ENCODE measurements around the gene COL26A1.

The COL26A1 gene

DNA sequence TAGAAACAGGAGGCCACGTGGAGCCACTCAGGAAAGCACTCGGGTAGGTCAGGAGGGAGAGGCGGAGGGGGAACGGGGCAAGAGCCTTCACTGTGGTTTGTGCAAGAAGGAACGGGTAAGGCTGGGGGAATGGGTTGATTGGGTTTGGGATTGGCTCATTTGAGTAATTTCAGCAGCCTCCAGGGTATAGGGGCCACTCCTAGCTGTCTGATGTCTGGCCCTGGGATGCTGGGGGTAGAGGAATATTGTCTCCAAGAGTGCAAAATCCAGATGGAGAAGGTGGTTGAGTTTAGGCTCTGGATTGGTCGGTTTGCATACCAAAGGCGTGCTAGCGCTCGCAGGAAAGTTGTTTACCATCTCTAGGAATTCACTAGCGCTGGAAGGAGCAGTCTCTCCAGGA is 219.2 kb downstream of the COL26A1 start:
- TF ChIP-seq CTCF (IDR thresholded peaks at IDR 0.05) = no peak
- H3K27me3 ChIP-seq = peaks cover 0 to 5% of the 10 kb centered on the region in 2 donors
- H3K4me3 ChIP-seq = no peak overlapping the region
- no peaks in the 10 kb centered on the region for H3K4me1 ChIP-seq
- H3K27ac ChIP-seq = no peak overlapping the region
- H3K36me3 ChIP-seq = no peaks in the 10 kb centered on the region
- intact Hi-C loops (cut with DNase I; ENCODE audit: low total_unique reads) = loop anchor here (5.0 kb wide), 1 partner anchor 630 kb away; no protein-coding TSS in a partner anchor
- no peak for DNase-seq
- H3K9me3 ChIP-seq = peaks cover 0 to 13% (median 8%) of the 10 kb centered on the region in 3 donors

- H3K9me3 ChIP-seq = peaks cover 0 to 13% (median 8%) of the 10 kb centered on the region in 3 donors
- DNase-seq = no peak
- no peaks in the 10 kb centered on the region for H3K36me3 ChIP-seq
- H3K4me3 ChIP-seq = no peak overlapping the region
- TF ChIP-seq CTCF (IDR thresholded peaks at IDR 0.05) = no peak
- H3K27ac ChIP-seq = no peak overlapping the region
- intact Hi-C loops (cut with DNase I; ENCODE audit: low total_unique reads) = loop anchor here (5.0 kb wide), 1 partner anchor 629 kb away; no protein-coding TSS in a partner anchor
- peaks cover 0 to 5% of the 10 kb centered on the region in 2 donors for H3K27me3 ChIP-seq
- H3K4me1 ChIP-seq = no peaks in the 10 kb centered on the region
Observed at GRCh38 chr7:101582971-101583370, 220.3 kb downstream of the COL26A1 start.

DNA sequence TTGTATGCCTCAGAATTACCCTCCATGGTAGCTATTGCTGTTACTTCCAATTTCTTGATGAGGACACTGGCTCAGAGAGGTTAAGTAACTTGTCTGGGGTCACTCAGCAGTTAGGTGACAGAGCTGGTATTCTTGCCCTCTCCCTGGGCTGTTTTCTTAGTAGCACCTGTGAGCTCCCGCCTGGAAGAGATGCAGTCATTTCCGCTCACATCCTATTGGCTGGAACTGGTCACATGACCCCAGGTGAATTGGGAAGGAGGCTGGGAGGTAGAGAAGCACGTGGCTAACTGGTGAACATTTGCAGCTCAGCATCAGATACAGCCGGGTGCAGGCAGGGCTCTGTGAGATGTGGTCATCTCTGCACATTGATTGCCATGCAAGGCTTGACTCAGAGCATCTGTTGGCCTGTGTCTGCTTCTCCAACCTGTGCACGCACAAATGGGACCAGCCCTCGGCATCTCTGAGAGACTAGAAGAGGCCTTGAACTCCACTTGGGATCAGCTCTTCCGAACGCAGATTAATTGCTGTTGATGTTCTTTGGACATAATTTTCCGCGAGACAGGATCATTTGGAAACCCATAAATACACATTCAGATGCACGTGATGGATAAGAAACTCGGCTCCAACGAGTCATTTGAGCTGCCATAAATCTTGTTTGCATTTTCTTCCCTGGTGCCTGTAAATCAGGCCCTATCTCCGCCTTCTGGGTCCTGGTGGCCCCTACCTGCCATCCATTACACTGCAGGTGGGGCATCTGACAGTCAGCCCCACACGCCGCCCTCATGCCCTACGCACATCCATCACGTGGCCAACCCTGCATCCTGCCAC is 223.6 kb downstream of the COL26A1 start:
- DNase-seq = no peak

DNA sequence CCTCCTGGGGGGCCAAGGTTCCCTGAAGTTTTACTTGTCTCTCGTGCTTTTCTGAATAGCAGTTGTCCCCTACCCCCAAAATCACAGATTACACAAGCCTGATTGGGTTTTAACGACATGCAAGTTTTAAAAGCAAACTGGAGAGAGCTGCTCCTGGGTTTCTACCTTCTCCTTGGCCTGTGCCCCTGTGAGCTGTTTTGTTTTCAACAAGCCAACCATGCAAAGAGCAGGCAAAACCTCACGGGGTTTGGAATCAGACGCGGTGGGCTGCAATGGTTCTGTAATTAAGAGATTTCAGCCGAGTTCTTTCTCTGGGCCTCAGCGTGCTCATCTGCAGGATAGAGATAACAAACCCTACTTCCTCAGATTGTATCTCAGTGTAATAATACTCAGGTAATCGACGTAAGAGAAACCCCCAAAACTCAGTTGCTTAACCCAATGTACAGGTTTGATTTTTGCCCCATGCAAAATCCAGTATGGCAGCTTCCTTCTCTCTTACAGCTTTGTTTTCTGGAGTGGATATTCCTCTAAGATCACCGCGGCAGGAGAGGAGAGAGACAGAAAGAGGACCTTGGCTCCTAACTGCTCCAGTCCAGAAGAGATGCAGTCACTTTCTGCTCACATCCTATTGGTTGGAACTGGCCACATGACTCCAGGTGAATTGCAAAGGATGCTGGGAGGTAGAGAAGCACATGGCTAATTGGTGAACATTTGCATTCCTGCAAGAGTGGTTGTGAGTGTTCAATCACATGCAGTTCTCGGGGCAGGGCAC is 224.4 kb downstream of the COL26A1 start:
- no peaks in the 10 kb centered on the region for H3K27me3 ChIP-seq
- H3K36me3 ChIP-seq = no peaks in the 10 kb centered on the region
- DNase-seq = no peak
- intact Hi-C loops (cut with DNase I; ENCODE audit: low total_unique reads) = no loop called here
- no peaks in the 10 kb centered on the region for H3K4me1 ChIP-seq
- H3K9me3 ChIP-seq = peaks cover 0 to 13% (median 8%) of the 10 kb centered on the region in 3 donors
- no peak for TF ChIP-seq CTCF (IDR thresholded peaks at IDR 0.05)
- no peak overlapping the region for H3K27ac ChIP-seq
- no peak overlapping the region for H3K4me3 ChIP-seq

More for the DNA sequence above, 223.6 kb downstream of the COL26A1 start:
- H3K4me3 ChIP-seq = no peak overlapping the region
- intact Hi-C loops (cut with DNase I; ENCODE audit: low total_unique reads) = no loop called here
- H3K36me3 ChIP-seq = no peaks in the 10 kb centered on the region
- no peaks in the 10 kb centered on the region for H3K4me1 ChIP-seq
- H3K27ac ChIP-seq = no peak overlapping the region
- peaks cover 0 to 2% of the 10 kb centered on the region in 2 donors for H3K27me3 ChIP-seq
- H3K9me3 ChIP-seq = peaks cover 0 to 13% (median 8%) of the 10 kb centered on the region in 3 donors
- TF ChIP-seq CTCF (IDR thresholded peaks at IDR 0.05) = no peak

DNA sequence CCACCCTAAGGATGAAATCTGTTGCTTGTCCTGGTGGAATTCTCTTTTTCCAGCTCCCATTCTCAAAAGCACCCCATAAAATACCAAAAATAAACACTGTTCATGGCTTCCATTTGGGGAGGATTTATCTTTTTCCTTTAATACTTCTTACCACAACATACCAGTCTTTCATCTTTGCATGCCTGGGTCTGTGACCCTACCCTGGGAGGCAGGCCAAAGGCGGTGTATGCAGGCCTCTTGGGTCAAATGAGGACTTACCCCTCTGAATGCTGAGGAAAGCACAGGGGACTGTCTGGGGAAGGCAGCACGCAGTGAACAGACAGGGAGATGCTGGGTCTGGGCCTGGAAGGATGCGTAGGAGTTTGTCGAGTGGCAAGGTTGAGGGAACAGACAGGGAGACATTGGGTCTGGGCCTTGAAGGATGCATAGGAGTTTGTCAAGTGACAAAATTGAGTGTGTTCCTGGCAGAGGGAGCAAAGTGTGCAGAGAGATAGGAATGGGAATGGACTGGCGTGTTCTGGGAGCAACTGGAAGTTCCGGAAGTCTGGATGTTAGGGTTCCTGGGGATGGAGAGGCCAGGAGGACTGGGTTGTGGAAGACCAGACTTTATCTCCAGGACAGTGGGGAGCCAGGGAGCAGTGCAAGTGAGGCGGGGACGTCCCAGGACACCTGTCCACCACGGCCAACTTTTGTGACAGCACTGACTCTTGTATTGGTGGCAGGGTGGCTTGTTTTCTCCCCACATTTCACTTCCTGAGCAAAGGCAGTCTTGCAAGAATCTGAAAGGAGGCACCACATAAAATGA is 225.7 kb downstream of the COL26A1 start:
- intact Hi-C loops (cut with DNase I; ENCODE audit: low total_unique reads) = no loop called here
- no peak for TF ChIP-seq CTCF (IDR thresholded peaks at IDR 0.05)
- peaks cover 0 to 6% (median 2%) of the 10 kb centered on the region in 3 donors for H3K9me3 ChIP-seq
- DNase-seq = no peak
- no peak overlapping the region for H3K27ac ChIP-seq
- no peaks in the 10 kb centered on the region for H3K4me1 ChIP-seq
- H3K4me3 ChIP-seq = no peak overlapping the region
- no peaks in the 10 kb centered on the region for H3K27me3 ChIP-seq
- H3K36me3 ChIP-seq = no peaks in the 10 kb centered on the region
